ENCODE data around the gene LDLRAD4.

LDLRAD4 gene

DNA sequence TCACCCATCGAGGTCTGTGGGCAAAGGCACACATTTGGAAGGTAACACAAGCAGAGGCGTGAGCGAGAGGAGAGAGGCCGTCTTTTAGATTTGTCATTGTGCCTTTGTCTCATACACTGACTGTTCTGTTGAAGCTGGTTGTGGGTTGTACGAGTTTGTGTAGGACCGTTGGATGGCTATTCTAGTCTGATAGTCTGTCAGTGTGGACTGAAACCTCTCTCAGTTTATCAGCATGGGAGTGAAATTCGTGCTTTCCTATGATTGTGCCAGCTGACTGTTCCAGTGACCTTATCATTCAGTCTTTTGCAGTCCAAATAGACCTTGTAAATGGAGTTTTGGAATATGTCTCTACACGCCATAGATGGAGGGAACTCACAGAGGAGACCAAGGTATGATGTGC lies 143.5 kb downstream of the LDLRAD4 start:
- in situ Hi-C loops (cut with MboI; ENCODE audit: low sequenced_read_pairs, unreplicated experiment), result no loop called here
- TF ChIP-seq, protein P1, sequence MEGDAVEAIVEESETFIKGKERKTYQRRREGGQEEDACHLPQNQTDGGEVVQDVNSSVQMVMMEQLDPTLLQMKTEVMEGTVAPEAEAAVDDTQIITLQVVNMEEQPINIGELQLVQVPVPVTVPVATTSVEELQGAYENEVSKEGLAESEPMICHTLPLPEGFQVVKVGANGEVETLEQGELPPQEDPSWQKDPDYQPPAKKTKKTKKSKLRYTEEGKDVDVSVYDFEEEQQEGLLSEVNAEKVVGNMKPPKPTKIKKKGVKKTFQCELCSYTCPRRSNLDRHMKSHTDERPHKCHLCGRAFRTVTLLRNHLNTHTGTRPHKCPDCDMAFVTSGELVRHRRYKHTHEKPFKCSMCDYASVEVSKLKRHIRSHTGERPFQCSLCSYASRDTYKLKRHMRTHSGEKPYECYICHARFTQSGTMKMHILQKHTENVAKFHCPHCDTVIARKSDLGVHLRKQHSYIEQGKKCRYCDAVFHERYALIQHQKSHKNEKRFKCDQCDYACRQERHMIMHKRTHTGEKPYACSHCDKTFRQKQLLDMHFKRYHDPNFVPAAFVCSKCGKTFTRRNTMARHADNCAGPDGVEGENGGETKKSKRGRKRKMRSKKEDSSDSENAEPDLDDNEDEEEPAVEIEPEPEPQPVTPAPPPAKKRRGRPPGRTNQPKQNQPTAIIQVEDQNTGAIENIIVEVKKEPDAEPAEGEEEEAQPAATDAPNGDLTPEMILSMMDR (IDR thresholded peaks at IDR 0.05; ENCODE audit: borderline replicate concordance, control extremely low read depth, extremely low read depth, insufficient read depth, missing control alignments), result no peak
- no peak for DNase-seq (ENCODE audit: low spot score)

DNA sequence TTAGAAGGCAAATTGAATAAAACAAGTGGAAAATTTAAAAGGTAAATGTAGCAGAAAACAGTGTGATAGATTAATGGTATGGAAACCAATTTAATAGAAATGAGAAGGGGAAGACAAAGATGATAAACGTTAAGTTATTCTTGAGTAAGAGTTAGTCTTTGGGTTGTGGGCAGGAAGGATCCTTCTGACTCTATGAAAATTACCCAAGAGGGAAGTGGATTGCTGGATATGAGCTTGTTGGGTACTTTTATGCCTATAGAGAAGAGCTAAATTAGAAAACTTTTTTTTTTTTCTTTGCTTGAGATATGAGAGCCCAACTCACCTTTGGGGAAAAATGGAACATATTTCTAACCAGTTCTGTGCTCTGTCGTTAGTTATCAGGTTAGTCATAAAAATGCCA lies 144.0 kb downstream of the LDLRAD4 start:
- DNase-seq (ENCODE audit: low spot score), result no peak
- in situ Hi-C loops (cut with MboI; ENCODE audit: low sequenced_read_pairs, unreplicated experiment), result no loop called here
- TF ChIP-seq, protein P1 (IDR thresholded peaks at IDR 0.05; ENCODE audit: borderline replicate concordance, control extremely low read depth, extremely low read depth, insufficient read depth, missing control alignments), result no peak

DNA sequence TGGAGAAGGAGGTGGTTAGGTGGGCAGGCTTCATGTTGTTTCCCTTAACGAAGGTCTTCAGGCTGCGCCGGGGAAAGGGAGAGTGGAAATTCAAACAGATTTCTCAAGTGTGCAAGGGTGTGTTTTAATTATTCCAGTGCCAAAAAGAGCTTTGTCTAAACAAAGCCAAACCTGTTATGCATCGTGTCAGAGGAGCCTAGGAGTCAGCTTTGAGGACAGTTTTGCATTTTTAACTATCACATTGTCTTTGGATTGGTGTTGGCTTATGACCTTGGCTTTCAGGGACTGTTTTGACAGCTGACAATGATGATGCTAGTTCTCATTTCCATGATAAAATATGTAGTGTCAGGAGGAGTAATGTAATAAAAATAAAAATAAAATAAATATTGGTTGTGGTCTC lies 144.8 kb downstream of the LDLRAD4 start:
- no peak for DNase-seq (ENCODE audit: low spot score)
- in situ Hi-C loops (cut with MboI; ENCODE audit: low sequenced_read_pairs, unreplicated experiment), result no loop called here
- TF ChIP-seq, protein P1 (IDR thresholded peaks at IDR 0.05; ENCODE audit: borderline replicate concordance, control extremely low read depth, extremely low read depth, insufficient read depth, missing control alignments), result no peak

DNA sequence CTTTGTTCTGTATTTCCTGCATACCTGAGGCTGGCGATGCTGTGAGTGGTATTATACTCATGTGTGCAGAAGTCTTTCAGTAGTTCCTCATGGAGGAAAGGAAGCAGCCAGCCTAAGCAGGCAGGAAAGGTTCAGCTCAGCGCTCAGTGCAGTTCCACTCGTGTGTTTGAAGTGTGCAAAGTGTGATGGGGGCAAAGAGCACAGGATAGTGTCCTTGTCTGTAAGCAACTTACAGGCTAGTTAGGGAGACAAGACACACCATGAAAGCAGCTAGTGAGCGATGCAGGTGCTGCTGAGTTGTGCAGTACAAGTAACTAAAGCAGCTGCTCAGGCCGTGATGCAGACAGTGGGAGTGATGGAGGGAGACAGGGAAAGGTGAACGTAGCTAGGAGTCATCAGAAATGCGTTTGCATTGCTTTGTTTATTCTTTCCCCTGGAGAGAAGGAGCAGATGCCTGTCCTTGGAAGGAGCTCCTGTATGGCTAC lies 146.2 kb downstream of the LDLRAD4 start:
- in situ Hi-C loops (cut with MboI; ENCODE audit: low sequenced_read_pairs, unreplicated experiment), result no loop called here
- DNase-seq (ENCODE audit: low spot score), result no peak
- TF ChIP-seq, protein P1 (IDR thresholded peaks at IDR 0.05; ENCODE audit: borderline replicate concordance, control extremely low read depth, extremely low read depth, insufficient read depth, missing control alignments), result no peak

DNA sequence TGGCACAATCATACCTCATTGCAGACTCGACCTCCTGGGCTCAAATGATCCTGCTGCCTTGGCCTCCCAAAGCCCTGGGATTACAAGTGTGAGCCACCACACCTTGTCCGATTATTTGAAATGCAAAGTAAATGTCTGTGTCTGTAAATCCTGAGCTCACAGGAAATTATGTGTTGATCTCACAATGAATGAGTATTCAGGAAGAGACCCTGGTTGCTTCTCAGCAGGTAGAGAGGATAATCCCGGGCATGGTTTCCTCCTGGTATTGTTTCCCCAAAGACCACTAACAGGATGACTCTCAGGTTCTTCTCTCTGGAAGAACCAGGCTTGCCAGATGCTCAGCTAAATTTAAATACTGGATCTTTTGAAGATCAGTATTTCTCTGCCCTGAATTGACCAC lies 147.6 kb downstream of the LDLRAD4 start:
- TF ChIP-seq, protein P1 (IDR thresholded peaks at IDR 0.05; ENCODE audit: borderline replicate concordance, control extremely low read depth, extremely low read depth, insufficient read depth, missing control alignments), result no peak
- in situ Hi-C loops (cut with MboI; ENCODE audit: low sequenced_read_pairs, unreplicated experiment), result no loop called here
- DNase-seq (ENCODE audit: low spot score), result no peak

DNA sequence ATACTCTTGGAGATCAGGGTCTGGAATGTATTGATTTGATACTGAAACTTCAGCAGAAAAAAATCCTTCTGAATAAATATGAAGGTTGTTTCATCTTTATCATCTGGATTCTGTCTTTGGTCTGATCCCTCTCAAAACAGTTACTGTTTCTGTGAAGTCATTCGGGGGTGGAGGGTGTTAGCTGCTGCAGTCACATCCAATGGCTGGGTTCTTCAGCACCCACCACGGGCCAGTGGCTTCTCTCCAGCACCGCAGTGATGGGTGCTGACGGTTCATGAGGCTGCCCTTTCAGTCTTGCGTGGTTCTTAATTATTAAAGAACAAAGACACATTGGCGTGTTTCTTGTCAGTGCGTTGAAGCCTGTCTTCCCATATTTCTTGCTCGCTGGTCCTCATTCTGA lies 148.0 kb downstream of the LDLRAD4 start:
- in situ Hi-C loops (cut with MboI; ENCODE audit: low sequenced_read_pairs, unreplicated experiment), result no loop called here

More for the DNA sequence above, 148.0 kb downstream of the LDLRAD4 start:
- DNase-seq (ENCODE audit: low spot score), result no peak
- TF ChIP-seq, protein P1 (IDR thresholded peaks at IDR 0.05; ENCODE audit: borderline replicate concordance, control extremely low read depth, extremely low read depth, insufficient read depth, missing control alignments), result no peak

Data from GM13976 (cell line).